ENCODE measurements around the gene EFHC2.

The EFHC2 gene

GRCh38 chrX:44317181-44317580, 26.3 kb downstream of the EFHC2 start:
- FAIRE-seq (no peak), DNase-seq (ENCODE audit: insufficient read length, low spot score) (no peak)
- TF ChIP-seq CTCF (IDR thresholded peaks at IDR 0.05; ENCODE audit: insufficient read depth, missing control alignments), result no peak

- TF ChIP-seq CTCF (IDR thresholded peaks at IDR 0.05; ENCODE audit: insufficient read depth, missing control alignments), result no peak
- no peak for FAIRE-seq
These were observed 28.7 kb downstream of the EFHC2 start for GRCh38 chrX:44314808-44315207.

GRCh38 chrX:44314259-44314734, 29.2 kb downstream of the EFHC2 start:
- FAIRE-seq (no peak), DNase-seq (ENCODE audit: insufficient read length, low spot score) (no peak)
- TF ChIP-seq CTCF (IDR thresholded peaks at IDR 0.05; ENCODE audit: insufficient read depth, missing control alignments), result no peak

More at GRCh38 chrX:44314808-44315207, 28.7 kb downstream of the EFHC2 start:
- no peak for DNase-seq (ENCODE audit: insufficient read length, low spot score)

- DNase-seq (ENCODE audit: insufficient read length, low spot score) (no peak), FAIRE-seq (no peak)
- TF ChIP-seq CTCF (IDR thresholded peaks at IDR 0.05; ENCODE audit: insufficient read depth, missing control alignments), result no peak
These were observed 31.1 kb downstream of the EFHC2 start for GRCh38 chrX:44312421-44312820.

- DNase-seq (ENCODE audit: insufficient read length, low spot score) (no peak), FAIRE-seq (no peak)
- no peak for TF ChIP-seq CTCF (IDR thresholded peaks at IDR 0.05; ENCODE audit: insufficient read depth, missing control alignments)
These were observed 33.2 kb downstream of the EFHC2 start for GRCh38 chrX:44310227-44310626.

GRCh38 chrX:44308869-44309268, 34.6 kb downstream of the EFHC2 start:
- DNase-seq (ENCODE audit: insufficient read length, low spot score) (no peak), FAIRE-seq (no peak)
- TF ChIP-seq CTCF (IDR thresholded peaks at IDR 0.05; ENCODE audit: insufficient read depth, missing control alignments), result no peak

GRCh38 chrX:44306356-44306755, 37.1 kb downstream of the EFHC2 start:
- FAIRE-seq (no peak), DNase-seq (ENCODE audit: insufficient read length, low spot score) (no peak)
- TF ChIP-seq CTCF (IDR thresholded peaks at IDR 0.05; ENCODE audit: insufficient read depth, missing control alignments), result no peak
